CD4-positive, alpha-beta T cell treated with Interleukin-21 for 1 hour (primary cell): ENCODE measurements around the gene C1QTNF8.

Experiments
- DNase-seq: peaks from one replicate; pipeline ENCODE4 v3.0.0-alpha.2; 2020

The C1QTNF8 gene

GRCh38 chr16:1039762-1040161 is 56.3 kb downstream of the C1QTNF8 start:
- DNase-seq = no peak

GRCh38 chr16:1038932-1039331 is 57.1 kb downstream of the C1QTNF8 start:
- DNase-seq = no peak
